Psoas muscle (tissue), 8 donors: ENCODE measurements around the gene RBM26. TPM values are rescaled to one million over a fixed set of nuclear protein-coding genes. Genes with fewer than 3 reads are reported as not detected.

ENCODE experiments used
- ATAC-seq, 4 donors: fragments of 200-7000 bp; cut with Tn5 transposase; one replicate each; pipeline ENCODE4 v1.9.1; 2020; ENCODE audit warnings: moderate library complexity in 3 of 4, mild to moderate bottlenecking in 2 of 4
- DNase-seq, 2 donors: peaks; one replicate each; pipeline ENCODE4 v3.0.0-alpha.2; 2020
- H3K27ac ChIP-seq: fragments of 200-600 bp; one replicate; pipeline ENCODE4 v1.8.0; 2022
- H3K27me3 ChIP-seq, 3 donors: fragments of 200-600 bp in 1 of 3; one replicate each; pipeline versions ENCODE4 v1.6.1 to v1.8.0; 2013 to 2022; ENCODE audit warnings: low read length in 2 of 3, mild to moderate bottlenecking in 2 of 3, moderate library complexity in 1 of 3; ENCODE audit not compliant: insufficient read depth in 3 of 3
- H3K36me3 ChIP-seq, 2 donors: fragments of 200-600 bp in 1 of 2; one replicate each; pipeline versions ENCODE4 v1.6.1 to v1.8.0; 2013 to 2022; ENCODE audit warnings: low read depth in 1 of 2, mild to moderate bottlenecking in 1 of 2, moderate library complexity in 1 of 2; ENCODE audit not compliant: insufficient read depth in 1 of 2
- H3K4me1 ChIP-seq: fragments of 200-600 bp; one replicate; pipeline ENCODE4 v1.8.0; 2022
- H3K4me3 ChIP-seq: fragments of 200-600 bp; one replicate; pipeline ENCODE4 v1.8.0; 2022; ENCODE audit warnings: mild to moderate bottlenecking
- H3K9me3 ChIP-seq: fragments of 200-600 bp; one replicate; pipeline ENCODE4 v1.8.0; 2022
- WGBS, 3 donors: extraction: QIAGEN DNeasy Blood & Tissue Kit; methylation state at CpG; one replicate each; pipeline versions ENCODE4 v1.1.6 to v1.1.7; 2013; 5-methylcytosine and 5-hydroxymethylcytosine counted together
- intact Hi-C, 2 donors: fragments of 100-400 bp; cut with DNase I; formaldehyde crosslinking; loops; one replicate each; pipeline versions ENCODE4 v1.11.0 to v1.14.2; 2022
- polyA plus RNA-seq, 3 donors: library from polyadenylated mRNA; stranded (reverse); fragments of 200-250 nt; gene quantifications; one replicate each; pipeline ENCODE4 v1.2.3, GENCODE V29; 2013
- total RNA-seq, 4 donors: library from RNA; stranded (reverse); fragmentation: NEBNext Ultra II Directional in 2 of 4; extraction: Animal tissue kit (Norgen Biotek cat#: 25700) in 2 of 4; gene quantifications; one replicate each; pipeline versions ENCODE4 v1.2.1 to v1.2.4, GENCODE V29; 2021 to 2023
- TF ChIP-seq, protein P1 (sequence below): fragments of 200-600 bp; IDR thresholded peaks from one replicate; pipeline ENCODE4 v1.8.0; 2022; ENCODE audit warnings: antibody characterized with exemption
- donor health status: healthy with polysubstance abuse.
- donor health status: DM: no; HTN: no; CAD: no; lungs with moderate emphysema.
- donor health status: Bipolar disorder and iron deficiency.
- donor health status: healthy.
- donor health status: DM: yes; HTN: yes; CAD: no.
- donor health status: DM: no; HTN: no; CAD: no.
- donor health status: DM: no; HTN: no; CAD: no.
- donor health status: DM: yes; HTN: yes; CAD: no.

The RBM26 gene
- total and polyA plus RNA-seq, 7 donors: 9.6 to 36.5 (median 23.7) TPM

DNA sequence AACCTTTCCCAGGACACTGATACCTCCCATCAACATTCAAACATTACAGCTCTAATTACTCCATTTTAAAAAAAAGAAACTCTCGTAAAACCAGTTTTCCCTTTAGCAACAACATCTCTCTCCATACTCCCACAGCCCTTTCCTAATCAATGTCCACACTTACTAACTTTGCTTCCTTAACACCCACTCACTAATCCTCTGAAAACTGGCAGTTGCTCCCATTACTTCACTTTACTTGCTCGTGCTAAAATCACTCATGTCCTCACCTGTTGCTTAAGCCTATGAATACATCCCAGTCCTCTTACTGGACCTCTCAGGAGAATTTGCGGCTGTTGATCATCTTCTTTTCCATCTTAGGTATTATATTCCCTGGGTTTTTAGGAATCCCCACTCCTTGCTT is 44.8 kb downstream of the RBM26 start:
- 66 to 89% (median 74%) methylated on average over 3 of the region's 3 CpGs for WGBS, 3 donors
- no peak overlapping the region for H3K27ac ChIP-seq
- no peaks in the 10 kb centered on the region for H3K4me1 ChIP-seq
- DNase-seq (no peak), ATAC-seq (peak in 1 of 4 donors; percentile 40)
- H3K4me3 ChIP-seq: no peak overlapping the region
- TF ChIP-seq, protein P1, sequence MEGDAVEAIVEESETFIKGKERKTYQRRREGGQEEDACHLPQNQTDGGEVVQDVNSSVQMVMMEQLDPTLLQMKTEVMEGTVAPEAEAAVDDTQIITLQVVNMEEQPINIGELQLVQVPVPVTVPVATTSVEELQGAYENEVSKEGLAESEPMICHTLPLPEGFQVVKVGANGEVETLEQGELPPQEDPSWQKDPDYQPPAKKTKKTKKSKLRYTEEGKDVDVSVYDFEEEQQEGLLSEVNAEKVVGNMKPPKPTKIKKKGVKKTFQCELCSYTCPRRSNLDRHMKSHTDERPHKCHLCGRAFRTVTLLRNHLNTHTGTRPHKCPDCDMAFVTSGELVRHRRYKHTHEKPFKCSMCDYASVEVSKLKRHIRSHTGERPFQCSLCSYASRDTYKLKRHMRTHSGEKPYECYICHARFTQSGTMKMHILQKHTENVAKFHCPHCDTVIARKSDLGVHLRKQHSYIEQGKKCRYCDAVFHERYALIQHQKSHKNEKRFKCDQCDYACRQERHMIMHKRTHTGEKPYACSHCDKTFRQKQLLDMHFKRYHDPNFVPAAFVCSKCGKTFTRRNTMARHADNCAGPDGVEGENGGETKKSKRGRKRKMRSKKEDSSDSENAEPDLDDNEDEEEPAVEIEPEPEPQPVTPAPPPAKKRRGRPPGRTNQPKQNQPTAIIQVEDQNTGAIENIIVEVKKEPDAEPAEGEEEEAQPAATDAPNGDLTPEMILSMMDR: no peak
- no peaks in the 10 kb centered on the region for H3K27me3 ChIP-seq
- intact Hi-C loops: no loop called here
- peaks cover 10 to 99% of the 10 kb centered on the region in 2 donors for H3K36me3 ChIP-seq
- H3K9me3 ChIP-seq: no peaks in the 10 kb centered on the region

DNA sequence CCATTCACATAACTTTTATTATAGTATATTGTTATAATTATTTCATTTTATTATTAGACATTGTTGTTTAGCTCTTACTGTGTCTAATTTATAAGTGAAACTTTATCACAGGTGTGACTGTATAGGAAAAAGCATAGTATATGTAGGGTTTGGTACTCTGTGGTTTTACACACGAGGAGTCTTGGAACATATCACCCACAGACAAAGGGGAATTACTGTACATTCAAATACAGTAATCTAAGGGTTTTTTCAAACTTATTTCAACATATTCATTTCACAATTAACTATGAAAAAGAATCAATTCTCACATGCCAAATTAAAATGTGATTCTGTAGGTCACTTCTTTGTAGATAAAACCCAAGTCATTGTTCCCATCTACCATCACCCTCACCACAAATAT is 46.0 kb downstream of the RBM26 start:
- no peak overlapping the region for H3K4me3 ChIP-seq
- 90 to 97% (median 93%) methylated on average over 1 of the region's 1 CpG for WGBS, 3 donors
- ATAC-seq: no peak
- DNase-seq: no peak
- H3K4me1 ChIP-seq: no peaks in the 10 kb centered on the region
- intact Hi-C loops: no loop called here
- peaks cover 10 to 96% of the 10 kb centered on the region in 2 donors for H3K36me3 ChIP-seq
- no peaks in the 10 kb centered on the region for H3K27me3 ChIP-seq
- H3K27ac ChIP-seq: no peak overlapping the region
- H3K9me3 ChIP-seq: no peaks in the 10 kb centered on the region
- TF ChIP-seq, protein P1: no peak

DNA sequence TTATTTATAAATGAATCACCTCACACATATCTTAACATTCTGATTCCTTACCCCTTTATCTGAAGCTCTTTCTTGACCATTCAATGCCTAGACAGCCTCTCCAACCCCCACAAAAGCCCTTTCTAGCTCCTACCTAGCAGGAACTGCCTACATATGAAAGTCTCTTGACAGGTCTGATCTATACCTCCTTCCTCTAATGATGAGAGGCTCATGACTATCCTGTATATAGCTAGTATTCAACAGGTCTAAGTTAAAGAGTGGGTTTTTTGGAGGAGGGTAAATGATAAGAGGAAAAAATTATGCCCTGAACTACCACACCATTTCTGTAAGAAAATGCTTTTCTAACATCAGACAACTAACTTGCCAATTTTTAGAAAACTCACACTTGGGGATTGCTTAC is 47.0 kb downstream of the RBM26 start:
- H3K4me3 ChIP-seq: no peak overlapping the region
- TF ChIP-seq, protein P1: no peak
- peaks cover 8 to 96% of the 10 kb centered on the region in 2 donors for H3K36me3 ChIP-seq
- no peak for DNase-seq
- H3K4me1 ChIP-seq: no peaks in the 10 kb centered on the region
- intact Hi-C loops: no loop called here
- no peaks in the 10 kb centered on the region for H3K27me3 ChIP-seq
- no peak for ATAC-seq
- H3K9me3 ChIP-seq: no peaks in the 10 kb centered on the region
- H3K27ac ChIP-seq: no peak overlapping the region

DNA sequence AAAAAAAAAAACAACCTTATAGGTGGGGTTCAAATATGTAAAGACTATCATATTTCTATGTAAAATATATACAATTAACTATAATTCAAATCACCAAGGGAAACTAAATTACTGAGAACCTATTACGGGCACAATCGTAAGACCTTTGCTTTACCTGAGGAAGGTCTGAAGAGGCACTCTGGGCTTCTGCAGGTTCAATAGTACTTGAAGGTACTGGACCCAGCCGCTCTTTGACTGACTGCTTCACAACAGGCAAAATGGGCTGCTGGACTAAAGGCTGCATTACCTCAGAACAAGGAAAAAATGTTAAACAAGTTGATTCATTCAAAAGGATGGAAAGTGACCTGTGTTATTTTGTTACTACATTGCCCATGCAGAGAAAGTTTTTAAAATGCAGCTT is 51.8 kb downstream of the RBM26 start:
- no peaks in the 10 kb centered on the region for H3K9me3 ChIP-seq
- TF ChIP-seq, protein P1: no peak
- peaks cover 5 to 93% of the 10 kb centered on the region in 2 donors for H3K36me3 ChIP-seq
- 97 to 99% (median 98%) methylated on average over 3 of the region's 3 CpGs for WGBS, 3 donors
- H3K27ac ChIP-seq: no peak overlapping the region
- H3K27me3 ChIP-seq: no peaks in the 10 kb centered on the region
- ATAC-seq (no peak), DNase-seq (no peak)
- no peaks in the 10 kb centered on the region for H3K4me1 ChIP-seq
- H3K4me3 ChIP-seq: no peak overlapping the region
- intact Hi-C loops: no loop called here

DNA sequence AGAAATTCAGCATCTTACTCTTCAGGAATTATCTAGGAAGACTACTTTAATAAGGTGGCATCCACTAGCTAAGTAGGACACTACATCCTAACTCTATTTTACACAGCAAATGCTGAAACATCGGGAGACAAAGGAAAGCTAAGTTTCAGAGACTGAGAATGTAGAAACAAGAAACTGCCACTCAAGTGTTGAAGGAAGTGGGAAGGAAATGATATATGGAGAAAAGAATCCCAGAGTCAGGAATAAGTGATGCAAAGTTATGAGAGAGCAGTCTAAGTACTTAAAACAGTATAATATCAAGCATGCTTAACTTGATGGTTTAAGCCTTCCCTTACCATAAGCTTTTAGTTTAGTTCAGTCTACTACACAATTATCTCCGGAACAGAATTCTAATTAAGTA is 52.4 kb downstream of the RBM26 start:
- peaks cover 0 to 87% of the 10 kb centered on the region in 2 donors for H3K36me3 ChIP-seq
- no peaks in the 10 kb centered on the region for H3K9me3 ChIP-seq
- H3K27me3 ChIP-seq: no peaks in the 10 kb centered on the region
- intact Hi-C loops: no loop called here
- no peak for ATAC-seq
- H3K4me1 ChIP-seq: no peaks in the 10 kb centered on the region
- TF ChIP-seq, protein P1: no peak
- no peak overlapping the region for H3K27ac ChIP-seq
- DNase-seq: no peak
- no peak overlapping the region for H3K4me3 ChIP-seq
- WGBS, 3 donors: 44 to 68% (median 67%) methylated on average over 2 of the region's 2 CpGs
